Activated CD4-positive, alpha-beta T cell treated with anti-CD3 and anti-CD28 coated beads, Interleukin-2, amount 10 ng/mL, durations not matched to agents 24 days and 14 days (primary cell): ENCODE results near the gene TRIM26. TPM values are rescaled to one million over a fixed set of nuclear protein-coding genes. Genes with fewer than 3 reads are reported as not detected.
"Not testable (repeated sequence)": the region's sequence is repeated elsewhere in the genome, so short reads cannot be mapped to it uniquely, and the experiment has no call there.

Source experiments
- DNase-seq: peaks from one replicate; pipeline ENCODE4 v3.0.0; 2022
- H3K27ac Mint-ChIP-seq: one replicate; pipeline ENCODE4 v1.8.0; 2022; ENCODE audit warnings: mild to moderate bottlenecking, mixed read lengths
- H3K27me3 Mint-ChIP-seq: one replicate; pipeline ENCODE4 v1.8.0; 2022; ENCODE audit warnings: mixed read lengths
- H3K36me3 Mint-ChIP-seq: one replicate; pipeline ENCODE4 v1.8.0; 2022; ENCODE audit warnings: low read depth, mild to moderate bottlenecking, mixed read lengths
- H3K4me1 Mint-ChIP-seq: one replicate; pipeline ENCODE4 v1.8.0; 2021; ENCODE audit warnings: mixed read lengths
- H3K4me3 Mint-ChIP-seq: one replicate; pipeline ENCODE4 v1.8.0; 2022; ENCODE audit warnings: mild to moderate bottlenecking, moderate library complexity, mixed read lengths
- H3K9me3 Mint-ChIP-seq: one replicate; pipeline ENCODE4 v1.8.0; 2021; ENCODE audit warnings: mixed read lengths
- intact Hi-C: fragments of 100-400 bp; cut with micrococcal nuclease; formaldehyde crosslinking; loops from one replicate; pipeline ENCODE4 v1.15.1; 2023
- total RNA-seq: library from RNA; stranded (reverse); gene quantifications from 2 replicates; pipeline ENCODE4 v1.2.3, GENCODE V29; 2022

TRIM26 gene
- total RNA-seq, 1 donor from 2014 or later = 60.1 TPM

- H3K9me3 Mint-ChIP-seq, H3K27ac Mint-ChIP-seq, H3K4me3 Mint-ChIP-seq, H3K4me1 Mint-ChIP-seq, intact Hi-C loops, H3K36me3 Mint-ChIP-seq: not testable (repeated sequence)
- peak; percentile 45 for DNase-seq
- peaks cover 12% of the 10 kb centered on the region for H3K27me3 Mint-ChIP-seq
These were observed 8.8 kb upstream of the TRIM26 start for GRCh38 chr6:30221956-30222355.

- DNase-seq, H3K4me3 Mint-ChIP-seq, H3K36me3 Mint-ChIP-seq, intact Hi-C loops, H3K27ac Mint-ChIP-seq, H3K4me1 Mint-ChIP-seq, H3K9me3 Mint-ChIP-seq: not testable (repeated sequence)
- H3K27me3 Mint-ChIP-seq = peaks cover 12% of the 10 kb centered on the region
These were observed 8.2 kb upstream of the TRIM26 start for GRCh38 chr6:30221395-30221794.

GRCh38 chr6:30219244-30219643 is 6.0 kb upstream of the TRIM26 start:
- intact Hi-C loops = loop anchor here (1.0 to 10.0 kb wide), 3 partner anchors 178 to 1976 kb away; partner anchors contain the start of genes GNL1, GPSM3, PBX2 and PRR3
- Mint-ChIP-seq H3K9me3 (no peaks in the 10 kb centered on the region), H3K27me3 (peaks cover 6% of the 10 kb centered on the region), H3K4me1 (peaks cover 18% of the 10 kb centered on the region), H3K4me3 (no peak overlapping the region), H3K36me3 (peaks cover 3% of the 10 kb centered on the region), H3K27ac (no peak overlapping the region)
- peak; percentile 89 for DNase-seq

- Mint-ChIP-seq H3K27ac (no peak overlapping the region), H3K4me1 (peaks cover 39% of the 10 kb centered on the region), H3K27me3 (peaks cover 4% of the 10 kb centered on the region), H3K9me3 (no peaks in the 10 kb centered on the region), H3K36me3 (peaks cover 12% of the 10 kb centered on the region), H3K4me3 (no peak overlapping the region)
- DNase-seq = peak; percentile 54
- intact Hi-C loops = loop anchor here (10.0 kb wide), 2 partner anchors 339 to 1979 kb away; partner anchors contain the start of genes GNL1, GPSM3, PBX2 and PRR3
These were observed 2.9 kb upstream of the TRIM26 start for GRCh38 chr6:30216096-30216495.

GRCh38 chr6:30214657-30214982 is 1.4 kb upstream of the TRIM26 start:
- Mint-ChIP-seq H3K36me3 (peaks cover 19% of the 10 kb centered on the region), H3K9me3 (no peaks in the 10 kb centered on the region), H3K4me3 (peak overlapping the region; percentile 96), H3K27ac (peak overlapping the region; percentile 98), H3K27me3 (peaks cover 4% of the 10 kb centered on the region), H3K4me1 (peaks cover 48% of the 10 kb centered on the region)
- intact Hi-C loops = loop anchor here (5.0 to 10.0 kb wide), 4 partner anchors 43 to 1980 kb away; partner anchors contain the start of genes GNL1, GPSM3, PBX2 and PRR3
- no peak for DNase-seq

- H3K9me3 Mint-ChIP-seq = no peaks in the 10 kb centered on the region
- peaks cover 4% of the 10 kb centered on the region for H3K27me3 Mint-ChIP-seq
- H3K27ac Mint-ChIP-seq = peak overlapping the region; percentile 98
These were observed 901 bp upstream of the TRIM26 start for GRCh38 chr6:30213957-30214656.

GRCh38 chr6:30213667-30213956 is 406 bp upstream of the TRIM26 start:
- Mint-ChIP-seq H3K9me3 (no peaks in the 10 kb centered on the region), H3K4me3 (peak overlapping the region; percentile 96), H3K27me3 (peaks cover 4% of the 10 kb centered on the region), H3K27ac (peak overlapping the region; percentile 98), H3K4me1 (peaks cover 45% of the 10 kb centered on the region), H3K36me3 (peaks cover 23% of the 10 kb centered on the region)
- intact Hi-C loops = loop anchor here (1.0 to 10.0 kb wide), 5 partner anchors 44 to 1981 kb away; partner anchors contain the start of genes GNL1, GPSM3, PBX2 and PRR3
- no peak for DNase-seq

More at GRCh38 chr6:30213957-30214656, 901 bp upstream of the TRIM26 start:
- peak; percentile 94 for DNase-seq
- Mint-ChIP-seq H3K4me3 (peak overlapping the region; percentile 96), H3K36me3 (peaks cover 19% of the 10 kb centered on the region), H3K4me1 (peaks cover 43% of the 10 kb centered on the region)
- intact Hi-C loops = loop anchor here (1.0 to 10.0 kb wide), 5 partner anchors 43 to 1981 kb away; partner anchors contain the start of genes GNL1, GPSM3, PBX2 and PRR3

GRCh38 chr6:30211899-30212298 is 1.3 kb downstream of the TRIM26 start:
- peaks cover 31% of the 10 kb centered on the region for H3K36me3 Mint-ChIP-seq
- peak overlapping the region; percentile 45 for H3K27ac Mint-ChIP-seq
- H3K4me3 Mint-ChIP-seq = peak overlapping the region; percentile 96
- DNase-seq = no peak
- intact Hi-C loops = loop anchor here (1.0 to 10.0 kb wide), 5 partner anchors 45 to 1983 kb away; partner anchors contain the start of genes GNL1, GPSM3, PBX2 and PRR3
- H3K4me1 Mint-ChIP-seq = peaks cover 55% of the 10 kb centered on the region
- no peaks in the 10 kb centered on the region for H3K9me3 Mint-ChIP-seq
- no peaks in the 10 kb centered on the region for H3K27me3 Mint-ChIP-seq

GRCh38 chr6:30211306-30211705 is 1.9 kb downstream of the TRIM26 start:
- no peak overlapping the region for H3K27ac Mint-ChIP-seq
- H3K9me3 Mint-ChIP-seq = no peaks in the 10 kb centered on the region
- H3K27me3 Mint-ChIP-seq = no peaks in the 10 kb centered on the region
- intact Hi-C loops = loop anchor here (5.0 to 10.0 kb wide), 4 partner anchors 46 to 1983 kb away; partner anchors contain the start of genes GNL1, GPSM3, PBX2 and PRR3
- H3K4me3 Mint-ChIP-seq = peak overlapping the region; percentile 96
- H3K36me3 Mint-ChIP-seq = peaks cover 34% of the 10 kb centered on the region
- H3K4me1 Mint-ChIP-seq = peaks cover 58% of the 10 kb centered on the region
- DNase-seq = no peak

GRCh38 chr6:30207619-30208295 is 5.4 kb downstream of the TRIM26 start:
- Mint-ChIP-seq H3K36me3 (peaks cover 34% of the 10 kb centered on the region), H3K27ac (no peak overlapping the region), H3K27me3 (no peaks in the 10 kb centered on the region), H3K9me3 (no peaks in the 10 kb centered on the region), H3K4me1 (peaks cover 50% of the 10 kb centered on the region), H3K4me3 (no peak overlapping the region)
- no peak for DNase-seq
- intact Hi-C loops = no loop called here

GRCh38 chr6:30206799-30207618 is 6.2 kb downstream of the TRIM26 start:
- Mint-ChIP-seq H3K27me3 (no peaks in the 10 kb centered on the region), H3K4me3 (no peak overlapping the region), H3K36me3 (peaks cover 32% of the 10 kb centered on the region), H3K4me1 (peaks cover 49% of the 10 kb centered on the region), H3K27ac (no peak overlapping the region), H3K9me3 (no peaks in the 10 kb centered on the region)
- no peak for DNase-seq
- intact Hi-C loops = no loop called here

- no peaks in the 10 kb centered on the region for H3K9me3 Mint-ChIP-seq
- H3K4me3 Mint-ChIP-seq = no peak overlapping the region
- no peaks in the 10 kb centered on the region for H3K27me3 Mint-ChIP-seq
- peaks cover 47% of the 10 kb centered on the region for H3K4me1 Mint-ChIP-seq
- intact Hi-C loops = no loop called here
- H3K27ac Mint-ChIP-seq = no peak overlapping the region
- peaks cover 27% of the 10 kb centered on the region for H3K36me3 Mint-ChIP-seq
- no peak for DNase-seq
These were observed 7.1 kb downstream of the TRIM26 start for GRCh38 chr6:30206152-30206551.

- no peak overlapping the region for H3K27ac Mint-ChIP-seq
- H3K9me3 Mint-ChIP-seq = no peaks in the 10 kb centered on the region
- no peaks in the 10 kb centered on the region for H3K27me3 Mint-ChIP-seq
- DNase-seq = no peak
- peaks cover 27% of the 10 kb centered on the region for H3K36me3 Mint-ChIP-seq
- H3K4me3 Mint-ChIP-seq = no peak overlapping the region
- intact Hi-C loops = no loop called here
- peaks cover 44% of the 10 kb centered on the region for H3K4me1 Mint-ChIP-seq
These were observed 9.1 kb downstream of the TRIM26 start for GRCh38 chr6:30204116-30204515.
